ENCODE results near the gene AFF4. TPM values are rescaled to one million over a fixed set of nuclear protein-coding genes. Genes with fewer than 3 reads are reported as not detected.

Gene AFF4
- total and polyA plus RNA-seq, 2 donors (not counting 1 experiment from before 2014, with no cell fraction given): 16.2 to 81.5 TPM

DNA sequence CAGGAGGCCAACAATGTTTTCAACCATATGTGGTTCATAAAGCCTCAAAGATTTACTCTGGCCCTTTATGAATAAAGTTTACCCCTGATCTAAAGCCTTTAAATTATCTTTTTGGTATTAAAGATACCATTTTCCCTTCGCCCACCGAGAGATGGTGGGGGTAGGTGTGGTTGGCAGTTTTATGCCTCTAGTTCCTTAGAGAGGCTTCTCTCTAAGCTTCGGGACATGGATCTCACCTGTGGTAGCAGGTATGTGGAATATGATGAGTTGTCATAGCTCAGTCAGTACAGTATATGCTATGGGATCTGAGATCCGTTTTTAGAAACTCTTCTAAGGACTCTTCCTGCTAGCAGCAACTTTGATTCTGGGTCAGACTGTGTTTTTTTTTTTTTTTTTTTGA is 94.7 kb downstream of the AFF4 start:
- POLR2A ChIA-PET: interaction anchor here (0.7 kb wide), 2 partner anchors 20 to 1817 kb away, joined by 3 to 7 read pairs; no protein-coding TSS in a partner anchor
- WGBS (ENCODE audit: insufficient coverage): no CpG with 5 or more reads among the region's 4 CpGs

More for the DNA sequence above, 94.7 kb downstream of the AFF4 start:
- H3K27ac Mint-ChIP-seq: peak overlapping the region; percentile 46
- no peaks in the 10 kb centered on the region for H3K27me3 ChIP-seq (replicated peaks in 1 of 4; ENCODE audit: control extremely low read depth in 1 of 4, control insufficient read depth in 3 of 4, insufficient read depth in 4 of 4, low read length in 3 of 4)
- H3K4me3 ChIP-seq (ENCODE audit: control extremely low read depth in 1 of 5, extremely low read depth in 1 of 5, insufficient read depth in 1 of 5, low read depth in 2 of 5, low read length in 4 of 5): no peak overlapping the region
- peaks cover 16 to 19% of the 10 kb centered on the region in 2 donors for H3K4me1 ChIP-seq (ENCODE audit: control insufficient read depth in 2 of 2, insufficient read depth in 2 of 2, low read length in 2 of 2)
- H3K9me3 Mint-ChIP-seq (ENCODE audit: insufficient read depth): no peaks in the 10 kb centered on the region
- ATAC-seq (ENCODE audit: low read depth) (no peak), DNase-seq (no peak)
- intact Hi-C loops (cut with micrococcal nuclease): loop anchor here (5.0 kb wide), 3 partner anchors 311 to 481 kb away; partner anchors contain the start of gene RAD50
- no peak overlapping the region for H2AFZ ChIP-seq (ENCODE audit: insufficient read depth, low read depth, low read length, poor library complexity, severe bottlenecking)
- no peaks in the 10 kb centered on the region for H3K27me3 Mint-ChIP-seq
- H3K36me3 ChIP-seq (replicated peaks in 1 of 2; ENCODE audit: control extremely low read depth in 1 of 2, control insufficient read depth in 1 of 2, extremely low read depth in 1 of 2, insufficient read depth in 2 of 2, low read length in 1 of 2): peaks cover 0 to 10% of the 10 kb centered on the region in 2 experiments
- no peaks in the 10 kb centered on the region for H3K9me3 ChIP-seq (ENCODE audit: control extremely low read depth in 1 of 3, control insufficient read depth in 2 of 3, insufficient read depth in 1 of 3, low read length in 2 of 3)
- H3K4me3 Mint-ChIP-seq: no peak overlapping the region
- no peaks in the 10 kb centered on the region for H4K20me1 ChIP-seq (ENCODE audit: control insufficient read depth, insufficient read depth, low read length, poor library complexity, severe bottlenecking)
- peak overlapping the region in 1 of 2 donors; percentile 93 for H3K27ac ChIP-seq (ENCODE audit: low read length in 2 of 2)
- CTCF ChIA-PET: interaction anchor here (0.6 to 2.3 kb wide), 3 partner anchors 11 to 40 kb away, joined by 3 to 7 read pairs (median 5); no protein-coding TSS in a partner anchor
- H3K4me1 Mint-ChIP-seq: peaks cover 26% of the 10 kb centered on the region
- H3K4me2 ChIP-seq (replicated peaks; ENCODE audit: low read depth, low read length, poor library complexity, severe bottlenecking): no peak overlapping the region
- H3K79me2 ChIP-seq (ENCODE audit: control insufficient read depth, insufficient read depth, low read length): no peaks in the 10 kb centered on the region
- TF ChIP-seq EZH2 (IDR thresholded peaks at IDR 0.05; ENCODE audit: borderline replicate concordance, insufficient read depth, low read depth, low read length, poor library complexity, severe bottlenecking): no peak
- no peak for TF ChIP-seq CTCF (IDR thresholded peaks at IDR 0.05)
- H3K9ac ChIP-seq (ENCODE audit: low read length): no peak overlapping the region

Measured in B cell (primary cell).